ENCODE measurements around the gene RPLP2. TPM values are rescaled to one million over a fixed set of nuclear protein-coding genes. Genes with fewer than 3 reads are reported as not detected.

The RPLP2 gene
- total RNA-seq, result 47.4 and 134 TPM in 2 replicates

DNA sequence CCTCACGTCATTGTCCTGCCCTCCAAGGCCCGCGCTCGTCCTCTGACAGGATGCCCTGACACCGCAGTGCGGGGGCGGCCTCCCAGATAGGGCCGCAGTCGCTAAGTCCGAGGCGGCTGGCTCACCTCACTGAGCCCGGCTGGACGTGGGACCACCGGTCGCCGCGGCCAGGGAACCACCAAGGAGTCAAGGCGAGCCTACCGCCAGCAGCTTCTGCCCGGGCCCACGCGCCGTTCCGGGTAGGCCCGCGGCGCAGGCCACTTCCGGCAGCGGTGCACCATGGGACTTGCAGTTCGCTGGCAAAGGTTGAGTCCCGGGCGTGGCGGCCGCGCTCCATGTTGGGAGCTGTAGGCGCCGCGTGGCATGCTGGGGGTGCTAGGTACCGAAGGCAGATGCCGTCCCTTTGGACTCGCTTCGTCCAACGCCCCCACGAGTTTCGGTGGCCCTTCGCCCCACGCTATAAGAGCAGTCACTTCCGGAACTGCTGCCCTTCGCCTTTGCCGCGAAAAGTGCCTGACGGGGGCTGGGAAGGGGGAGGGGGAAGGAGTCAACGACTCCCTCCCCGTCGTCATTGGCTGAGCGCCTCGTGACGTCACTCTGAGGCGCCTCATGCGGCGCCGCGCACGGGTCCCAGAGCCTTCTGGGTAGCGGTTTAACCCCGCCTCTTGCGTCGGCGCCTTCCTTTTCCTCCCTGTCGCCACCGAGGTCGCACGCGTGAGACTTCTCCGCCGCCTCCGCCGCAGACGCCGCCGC is at the start of gene RPLP2:
RPLP2 (plus strand) TSS at position 681 of the 753 bp plus-strand sequence. CDS start 268 bp downstream, outside the sequence.

DNA sequence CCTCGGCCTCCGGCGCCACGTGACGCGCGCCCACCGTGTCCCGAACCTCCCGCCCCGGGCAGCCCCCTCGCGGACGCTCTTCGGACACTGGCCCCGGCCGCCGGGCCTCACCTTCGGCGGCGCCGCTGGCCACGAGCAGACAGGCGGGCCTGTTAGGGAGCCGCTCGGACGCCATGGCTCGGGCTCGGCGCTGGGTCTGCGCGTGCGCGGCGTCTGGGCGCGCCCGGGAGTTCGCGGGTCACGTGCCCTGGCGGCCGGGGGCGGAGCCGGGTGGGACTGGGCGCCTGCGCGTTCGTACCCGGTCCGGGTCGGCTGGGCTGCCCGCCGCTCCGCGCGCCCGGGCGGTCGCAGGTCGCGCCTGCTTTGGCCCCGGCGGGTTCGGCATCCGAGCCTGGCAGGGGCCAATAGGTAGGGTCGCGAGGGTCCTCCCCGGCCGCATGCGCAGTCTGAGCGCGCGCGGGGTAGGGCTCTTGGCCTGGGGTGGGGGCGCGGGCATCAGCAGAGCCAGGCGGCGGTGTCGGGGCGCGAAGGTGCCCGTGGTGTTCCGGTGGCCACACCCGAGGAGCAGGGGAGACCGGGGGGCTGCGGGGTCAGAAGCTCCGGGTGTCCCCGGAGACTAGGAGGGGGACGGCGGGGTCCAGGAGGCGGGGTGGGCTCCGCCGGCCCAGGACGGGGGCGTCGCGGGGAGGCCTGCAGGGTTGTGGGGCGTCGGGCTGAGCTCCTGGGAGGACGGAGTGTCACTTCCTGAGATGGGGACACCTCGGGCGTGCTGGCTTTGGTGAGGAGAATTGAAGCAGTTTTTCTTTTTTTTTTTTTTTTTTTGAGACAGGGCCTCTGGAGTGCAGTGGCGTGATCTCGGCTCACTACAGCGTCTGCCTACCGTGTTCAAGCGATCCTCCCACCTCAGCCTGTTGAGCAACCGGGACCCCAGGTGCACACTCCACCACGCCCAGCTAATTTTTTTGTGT is 32.2 kb upstream of the RPLP2 start, which contains the start of gene GATD1:
GATD1 (minus strand) TSS at position 200 of the 968 bp plus-strand sequence; CDS start at position 175, 25 bp downstream.

GRCh38 chr11:789943-790342 is 19.8 kb upstream of the RPLP2 start, which contains the start of gene CEND1:
TSS of gene CEND1 (minus strand) at chr11:790090. CDS start at chr11:788576, 1,514 bp downstream.

DNA sequence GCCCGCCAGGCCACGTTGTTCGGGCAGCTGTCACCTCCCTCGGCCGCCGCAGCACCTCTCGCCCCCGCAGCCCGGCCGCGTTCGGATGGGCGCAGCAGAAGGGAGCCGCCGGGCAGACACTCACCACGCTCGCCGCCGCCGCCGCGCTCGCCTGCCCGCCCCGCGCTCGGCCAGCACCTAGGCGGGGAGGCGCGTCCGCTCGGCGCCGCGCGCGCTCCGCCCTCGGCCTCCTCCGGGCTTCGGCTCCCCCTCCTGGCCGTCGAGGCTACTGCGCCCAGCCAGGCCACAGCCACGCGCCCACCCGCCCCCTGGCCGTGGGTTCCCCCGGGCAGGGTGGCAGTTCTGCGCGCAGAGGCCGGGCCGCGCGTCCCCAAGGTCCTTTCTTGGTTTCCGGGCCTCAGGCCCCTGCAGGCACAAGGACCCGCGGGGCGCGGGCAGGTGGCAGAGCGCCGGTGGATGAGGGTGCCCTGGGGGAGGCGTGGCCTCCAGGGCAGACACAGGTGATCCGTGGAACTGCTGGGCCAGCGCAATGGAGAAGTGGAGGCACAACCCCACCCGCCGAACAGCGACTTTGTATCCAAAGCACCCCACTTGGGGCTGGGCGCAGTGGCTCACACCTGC is 11.6 kb upstream of the RPLP2 start, which contains the start of gene SLC25A22:
SLC25A22 (minus strand) TSS at position 189 of the 621 bp plus-strand sequence. CDS start 3,275 bp downstream, outside the sequence.

GRCh38 chr11:818396-819128 is 8.8 kb downstream of the RPLP2 start, which contains the start of gene PNPLA2:
TSS of gene PNPLA2 (plus strand) at chr11:818914. CDS start at chr11:819719, 805 bp downstream.

GRCh38 chr11:827897-828192 is 18.1 kb downstream of the RPLP2 start, which contains the start of gene CRACR2B:
TSS of gene CRACR2B (plus strand) at chr11:827919. CDS start at chr11:828608, 689 bp downstream.

GRCh38 chr11:832529-833113 is 22.9 kb downstream of the RPLP2 start, which contains the start of gene CD151:
TSS of gene CD151 (plus strand) at chr11:832952. CDS start at chr11:836070, 3,118 bp downstream.

GRCh38 chr11:842370-843002 is 32.7 kb downstream of the RPLP2 start, which contains the start of the genes POLR2L and TSPAN4:
TSS of gene POLR2L (minus strand) at chr11:842529. CDS start at chr11:842508, 21 bp downstream.
TSS of gene TSPAN4 (plus strand) at chr11:842852. CDS start at chr11:850305, 7,453 bp downstream.

Small RNAs within 50 kb of the gene (small RNA-seq; reads per million reads assigned to genes)
- not detected for gene SNORA52

Other genes with a start within 250 kb of the RPLP2 start
- gene LMNTD2, start 249.2 kb upstream of the RPLP2 start, total RNA-seq, result 0.61 and 0.97 TPM in 2 replicates
- gene RASSF7, start 249.0 kb upstream of the RPLP2 start, total RNA-seq, result 3.7 and 7.7 TPM in 2 replicates
- 32.9 and 36.8 TPM in 2 replicates for gene PHRF1, start 233.5 kb upstream of the RPLP2 start, total RNA-seq
- 10.6 and 18.5 TPM in 2 replicates for gene IRF7, start 194.0 kb upstream of the RPLP2 start, total RNA-seq
- gene CDHR5, start 185.0 kb upstream of the RPLP2 start, total RNA-seq, result not detected in 2 replicates
- gene SCT, start 182.8 kb upstream of the RPLP2 start, total RNA-seq, result not detected in 2 replicates
- gene DRD4, start 172.7 kb upstream of the RPLP2 start, total RNA-seq, result 0.12 and 0.32 TPM in 2 replicates
- 37.0 and 40.8 TPM in 2 replicates for gene DEAF1, start 114.7 kb upstream of the RPLP2 start, total RNA-seq
- gene TMEM80, start 114.2 kb upstream of the RPLP2 start, total RNA-seq, result 8.9 and 17.2 TPM in 2 replicates
- 19.3 and 31.7 TPM in 2 replicates for gene EPS8L2, start 103.7 kb upstream of the RPLP2 start, total RNA-seq
- 92.8 and 94.2 TPM in 2 replicates for gene TALDO1, start 62.5 kb upstream of the RPLP2 start, total RNA-seq
- gene GATD1, start 32.5 kb upstream of the RPLP2 start, total RNA-seq, result 48.3 and 49.3 TPM in 2 replicates
- 0.97 and 1.9 TPM in 2 replicates for gene CEND1, start 19.9 kb upstream of the RPLP2 start, total RNA-seq
- 14.2 and 17.4 TPM in 2 replicates for gene SLC25A22, start 11.7 kb upstream of the RPLP2 start, total RNA-seq
- 4.4 and 5.6 TPM in 2 replicates for gene PIDD1, start 4.7 kb upstream of the RPLP2 start, total RNA-seq
- 29.4 and 33.1 TPM in 2 replicates for gene PNPLA2, start 8.9 kb downstream of the RPLP2 start, total RNA-seq
- gene CRACR2B, start 18.0 kb downstream of the RPLP2 start, total RNA-seq, result 0.32 and 0.85 TPM in 2 replicates
- gene CD151, start 23.0 kb downstream of the RPLP2 start, total RNA-seq, result 283 and 456 TPM in 2 replicates
- 67.7 and 69.6 TPM in 2 replicates for gene POLR2L, start 32.6 kb downstream of the RPLP2 start, total RNA-seq
- 129 and 138 TPM in 2 replicates for gene TSPAN4, start 32.9 kb downstream of the RPLP2 start, total RNA-seq
- gene CHID1, start 100.8 kb downstream of the RPLP2 start, total RNA-seq, result 63.4 and 63.6 TPM in 2 replicates
- gene AP2A2, start 115.9 kb downstream of the RPLP2 start, total RNA-seq, result 50.4 and 60.7 TPM in 2 replicates
- gene MUC6, start 226.8 kb downstream of the RPLP2 start, total RNA-seq, result not detected in 2 replicates

Data from hair follicle dermal papilla cell (primary cell).